ENCODE measurements around the gene ZFC3H1.

GRCh38 chr12:71626768-71627167, 36.9 kb downstream of the ZFC3H1 start:
- no peak for TF ChIP-seq CTCF (IDR thresholded peaks at IDR 0.05; ENCODE audit: extremely low read depth in 1 of 2, insufficient read depth in 1 of 2, low read depth in 1 of 2, low read length in 2 of 2)
- TF ChIP-seq EZH2 (IDR thresholded peaks at IDR 0.05; ENCODE audit: borderline replicate concordance, low read depth, low read length, severe bottlenecking): no peak
